ENCODE measurements around the gene PECR. TPM values are rescaled to one million over a fixed set of nuclear protein-coding genes. Genes with fewer than 3 reads are reported as not detected.

Gene PECR
- total and polyA plus RNA-seq, 3 donors from 2014 or later = 3.0 to 4.0 (median 3.0) TPM

- no peak for DNase-seq
- no peaks in the 10 kb centered on the region for H3K9me3 ChIP-seq
- intact Hi-C loops (cut with DNase I; ENCODE audit: low total_unique reads) = loop anchor here (10.0 kb wide), 1 partner anchor 60 kb away; no protein-coding TSS in a partner anchor
- H3K27ac ChIP-seq = no peak overlapping the region
- TF ChIP-seq POLR2A (IDR thresholded peaks at IDR 0.05) = no peak
- no peak for TF ChIP-seq CTCF (IDR thresholded peaks at IDR 0.05)
- H3K27me3 ChIP-seq = no peaks in the 10 kb centered on the region
- H3K4me3 ChIP-seq = no peak overlapping the region
- peaks cover 6% of the 10 kb centered on the region for H3K4me1 ChIP-seq
- WGBS, 2 donors = 67 to 73% methylated on average over 23 of the region's 23 CpGs
- H3K36me3 ChIP-seq (ENCODE audit: low read depth, missing control alignments) = no peaks in the 10 kb centered on the region
Observed at GRCh38 chr2:216014986-216015385, 66.6 kb downstream of the PECR start.

- H3K27ac ChIP-seq = no peak overlapping the region
- H3K9me3 ChIP-seq = no peaks in the 10 kb centered on the region
- H3K4me3 ChIP-seq = peak overlapping the region; percentile 70 to 75
- H3K4me1 ChIP-seq = peaks cover 6% of the 10 kb centered on the region
- 53 to 64% methylated on average over 8 of the region's 8 CpGs for WGBS, 2 donors
- TF ChIP-seq CTCF (IDR thresholded peaks at IDR 0.05) = no peak
- TF ChIP-seq POLR2A (IDR thresholded peaks at IDR 0.05) = no peak
- intact Hi-C loops (cut with DNase I; ENCODE audit: low total_unique reads) = loop anchor here (10.0 kb wide), 1 partner anchor 59 kb away; no protein-coding TSS in a partner anchor
- H3K36me3 ChIP-seq (ENCODE audit: low read depth, missing control alignments) = no peaks in the 10 kb centered on the region
- DNase-seq = no peak
- no peaks in the 10 kb centered on the region for H3K27me3 ChIP-seq
Observed at GRCh38 chr2:216014006-216014405, 67.6 kb downstream of the PECR start.

- peak within 1 kb of the TSS; percentile 70 to 75 for H3K4me3 ChIP-seq
- H3K4me1 ChIP-seq = peaks cover 6% of the 10 kb centered on the region
- H3K27ac ChIP-seq = peak within 1 kb of the TSS; percentile 69 to 73
- no peaks in the 10 kb centered on the region for H3K36me3 ChIP-seq (ENCODE audit: low read depth, missing control alignments)
- no peaks in the 10 kb centered on the region for H3K27me3 ChIP-seq
- intact Hi-C loops (cut with DNase I; ENCODE audit: low total_unique reads) = loop anchor here (10.0 kb wide), 1 partner anchor 58 kb away; no protein-coding TSS in a partner anchor
- TF ChIP-seq POLR2A (IDR thresholded peaks at IDR 0.05) (no peak), CTCF (IDR thresholded peaks at IDR 0.05) (peak in 2 of 3 experiments; percentile 53 to 65)
- WGBS, 2 donors = 0 to 1% methylated on average over 6 to 70 of the region's 70 CpGs
- peak; percentile 81 for DNase-seq
- H3K9me3 ChIP-seq = no peaks in the 10 kb centered on the region
Observed at GRCh38 chr2:216013080-216013909, 68.3 kb downstream of the PECR start, which contains the start of gene MREG. TSS of gene MREG (minus strand) at chr2:216013551. CDS start at chr2:216013327, 224 bp downstream.

GRCh38 chr2:216012830-216013079, 68.9 kb downstream of the PECR start:
- peak overlapping the region; percentile 69 to 73 for H3K27ac ChIP-seq
- intact Hi-C loops (cut with DNase I; ENCODE audit: low total_unique reads) = loop anchor here (10.0 kb wide), 1 partner anchor 58 kb away; no protein-coding TSS in a partner anchor
- H3K9me3 ChIP-seq = no peaks in the 10 kb centered on the region
- peaks cover 6% of the 10 kb centered on the region for H3K4me1 ChIP-seq
- TF ChIP-seq CTCF (IDR thresholded peaks at IDR 0.05) (no peak), POLR2A (IDR thresholded peaks at IDR 0.05) (no peak)
- WGBS, 2 donors = 6 to 10% methylated on average over 6 of the region's 6 CpGs
- H3K4me3 ChIP-seq = peak overlapping the region; percentile 70 to 75
- no peaks in the 10 kb centered on the region for H3K36me3 ChIP-seq (ENCODE audit: low read depth, missing control alignments)
- H3K27me3 ChIP-seq = no peaks in the 10 kb centered on the region
- no peak for DNase-seq
